ENCODE results near the gene KIAA0040. TPM values are rescaled to one million over a fixed set of nuclear protein-coding genes. Genes with fewer than 3 reads are reported as not detected.

KIAA0040 gene
- total RNA-seq, 1 experiment from 2014 or later: 5.0 TPM

DNA sequence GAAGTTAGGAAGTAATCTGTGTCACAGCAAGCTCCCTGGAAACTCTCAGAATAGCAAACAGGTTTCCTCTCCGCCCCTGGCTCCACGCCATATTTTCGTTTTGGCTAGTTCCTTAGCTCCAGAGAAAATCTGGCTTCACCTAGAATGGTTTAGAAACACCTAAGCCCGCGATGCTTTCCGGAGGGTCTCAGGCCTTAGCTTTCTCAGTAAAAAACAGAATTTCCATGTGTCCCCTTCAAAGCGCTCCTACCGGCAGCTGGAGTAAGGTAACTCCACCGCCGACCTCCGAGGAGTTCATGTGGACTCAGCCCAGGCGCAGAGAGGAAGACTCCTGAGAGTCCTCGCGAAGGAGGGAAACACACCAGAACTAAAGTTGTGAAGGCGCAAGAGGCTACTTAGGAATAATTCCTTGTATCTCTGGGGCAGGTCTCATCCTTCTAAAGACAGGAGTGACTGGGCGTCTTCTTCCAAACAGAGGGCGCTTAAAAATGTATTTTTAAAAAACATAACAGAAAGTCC lies 406 bp downstream of the KIAA0040 start:
- Histone ChIP-seq H2BK12ac (ENCODE audit: insufficient read length, low read depth, low read length) (no peak overlapping the region), H3T11ph (ENCODE audit: low read length) (no peak overlapping the region), H3K23me2 (ENCODE audit: insufficient read length, low read depth, low read length, poor library complexity, severe bottlenecking) (peaks cover 18% of the 10 kb centered on the region), H3K79me2 (ENCODE audit: insufficient read depth, low read length) (no peaks in the 10 kb centered on the region), H2BK5ac (ENCODE audit: insufficient read length, low read length) (no peak overlapping the region), H3K79me1 (ENCODE audit: insufficient read depth, low read depth, low read length, poor library complexity, severe bottlenecking) (no peaks in the 10 kb centered on the region), H3K27ac (ENCODE audit: insufficient read length, low read depth, low read length) (no peak overlapping the region), H3K18ac (ENCODE audit: insufficient read length, low read depth, low read length) (no peak overlapping the region), H3K56ac (ENCODE audit: insufficient read length, low read depth, low read length) (no peak overlapping the region), H2BK120ac (ENCODE audit: low read depth, low read length, poor library complexity, severe bottlenecking) (no peak overlapping the region), H3K4me1 (ENCODE audit: insufficient read depth, low read length) (no peaks in the 10 kb centered on the region), H3K9me3 (ENCODE audit: control insufficient read depth, low read depth, low read length) (no peaks in the 10 kb centered on the region), H4K5ac (ENCODE audit: insufficient read length, low read depth, low read length) (no peak overlapping the region), H3K9ac (ENCODE audit: extremely low read depth, insufficient read length, low read length) (peak overlapping the region; percentile 60), H3K14ac (ENCODE audit: insufficient read depth, low read length) (no peak overlapping the region), H3K23ac (ENCODE audit: insufficient read length, low read depth, low read length) (no peak overlapping the region), H2BK15ac (ENCODE audit: low read depth, low read length) (no peak overlapping the region), H3K4ac (ENCODE audit: low read depth, low read length) (no peak overlapping the region), H4K91ac (ENCODE audit: insufficient read length, low read depth, low read length) (no peak overlapping the region), H3K27me3 (ENCODE audit: insufficient read depth, low read length) (peaks cover 2% of the 10 kb centered on the region; the same call in 1 of the 2 replicates), H2AK5ac (ENCODE audit: insufficient read length, low read length) (no peak overlapping the region), H3K4me2 (ENCODE audit: insufficient read depth, insufficient read length, low read length) (peak overlapping the region; percentile 66), H4K8ac (replicated peaks; ENCODE audit: insufficient read length, low read depth, low read length) (no peak overlapping the region), H2AFZ (ENCODE audit: low read length) (no peak overlapping the region), H4K20me1 (ENCODE audit: control insufficient read depth, insufficient read depth, insufficient read length) (no peaks in the 10 kb centered on the region), H2BK20ac (ENCODE audit: low read depth, low read length, poor library complexity, severe bottlenecking) (no peak overlapping the region)
- Mint-ChIP-seq H3K4me3 (peak overlapping the region; percentile 77 to 92), H3K9me3 (no peaks in the 10 kb centered on the region), H3K36me3 (ENCODE audit: insufficient read depth in 1 of 3, low read depth in 3 of 3) (no peaks in the 10 kb centered on the region), H3K27me3 (ENCODE audit: low read depth) (peaks cover 30% of the 10 kb centered on the region), H3K27ac (peak overlapping the region in 2 of 3 experiments; percentile 2 to 81; a peak in 4 of 7 replicates), H3K4me1 (peaks cover 8 to 11% of the 10 kb centered on the region in 2 experiments; a peak in 3 of 4 replicates)
- WGBS (ENCODE audit: extremely low coverage, insufficient read length, low lambda C conversion rate): no CpG with 5 or more reads among the region's 17 CpGs
- TF ChIP-seq CTCF (conservative IDR thresholded peaks at IDR 0.05): no peak
- DNase-seq: peak; percentile 53

Data from H9 (cell line).